K562 (cell line): Measurements from ENCODE around the gene ACKR1. TPM values are rescaled to one million over a fixed set of nuclear protein-coding genes. Genes with fewer than 3 reads are reported as not detected.

Experiments
- ATAC-seq: fragments of 200-7000 bp; cut with Tn5 transposase; 3 replicates; pipeline ENCODE4 v1.9.1; 2020; ENCODE audit warnings: moderate library complexity
- BruUV-seq: library from RNA; stranded (reverse); fragments of 400-500 nt; replicated peaks from 2 replicates; lab custom pipeline; 2021; lab: Mats Ljungman, UMichigan
- CTCF ChIA-PET: fragments of 300-600 bp; formaldehyde crosslinking; extraction: SDS; loops from one replicate; lab custom pipeline; 2021; ENCODE audit warnings: low intra/inter-chr PET ratio; lab: Yijun Ruan, JAX
- POLR2A ChIA-PET: fragments of 300-600, 350-650 bp; sonication (Branson Sonifier 250); formaldehyde crosslinking; extraction: SDS; loops from one replicate; lab custom pipeline; 2021; ENCODE audit warnings: antibody characterized with exemption, inconsistent platforms; lab: Yijun Ruan, JAX
- DNase-seq, 4 experiments: peaks; one replicate each; pipeline versions ENCODE4 v3.0.0 to v3.0.0-alpha.2; 2011 to 2018; ENCODE audit warnings: low spot score in 3 of 4, mixed read lengths in 3 of 4; ENCODE audit errors: extremely low read depth in 1 of 4
- FAIRE-seq: peaks from 2 replicates; lab custom pipeline; 2011; peaks lifted over from hg19 to GRCh38; lab: Jason Lieb, UNC
- H2AFZ ChIP-seq: 2 replicates; pipeline ENCODE4 v1.6.0; 2011; ENCODE audit warnings: low read depth, low read length, control low read depth, inconsistent platforms
- H3K27ac ChIP-seq: fragments of 200-600 bp; 3 replicates; pipeline ENCODE4 v1.8.0; 2011; ENCODE audit warnings: low read depth, mild to moderate bottlenecking, control low read depth, inconsistent platforms, low read length, moderate library complexity, mixed read lengths; ENCODE audit errors: extremely low read depth
- H3K27me3 ChIP-seq, 2 experiments: fragments of 300-600 bp in 1 of 2; 2 replicates in 1 of 2; 3 replicates in 1 of 2; pipeline versions ENCODE4 v1.6.0 to v1.8.0; 2011; ENCODE audit warnings: inconsistent platforms in 2 of 2, low read length in 2 of 2, mild to moderate bottlenecking in 1 of 2, mixed read lengths in 1 of 2, moderate library complexity in 1 of 2; ENCODE audit not compliant: control insufficient read depth in 2 of 2, insufficient read depth in 2 of 2
- H3K36me3 ChIP-seq: fragments of 300-600 bp; 3 replicates; pipeline ENCODE4 v1.8.0; 2011; ENCODE audit warnings: mild to moderate bottlenecking, low read length, inconsistent platforms; ENCODE audit not compliant: control insufficient read depth, insufficient read depth
- H3K4me1 ChIP-seq, 2 experiments: fragments of 200-600 bp in 1 of 2; replicated peaks in 1 of 2; 2 replicates in 1 of 2; 3 replicates in 1 of 2; pipeline versions ENCODE4 v1.5.1 to v1.8.0; 2011; ENCODE audit warnings: inconsistent platforms in 2 of 2, low read length in 2 of 2, mild to moderate bottlenecking in 1 of 2, mixed read lengths in 1 of 2, moderate library complexity in 1 of 2; ENCODE audit not compliant: control insufficient read depth in 2 of 2, insufficient read depth in 2 of 2
- H3K4me2 ChIP-seq: 2 replicates; pipeline ENCODE4 v1.6.1; 2011; ENCODE audit warnings: low read length, control low read depth, inconsistent platforms, mixed read lengths; ENCODE audit not compliant: insufficient read depth
- H3K4me3 ChIP-seq: fragments of 200-600 bp; sonication (generic), shearing (Covaris generic); 2 replicates; pipeline ENCODE4 v1.5.1; 2016; ENCODE audit warnings: control low read depth, inconsistent platforms
- H3K79me2 ChIP-seq: fragments of 200-600 bp; 3 replicates; pipeline ENCODE4 v1.8.0; 2011; ENCODE audit warnings: low read length, inconsistent platforms; ENCODE audit not compliant: control insufficient read depth, insufficient read depth
- H3K9ac ChIP-seq, 2 experiments: 2 replicates each; pipeline versions ENCODE4 v1.6.0 to v1.6.1; 2011; ENCODE audit warnings: low read depth in 2 of 2, low read length in 2 of 2, control low read depth in 1 of 2, inconsistent platforms in 1 of 2, mild to moderate bottlenecking in 1 of 2, mixed read lengths in 1 of 2; ENCODE audit not compliant: insufficient read depth in 1 of 2
- H3K9me1 ChIP-seq: one replicate; pipeline ENCODE4 v1.6.0; 2011; ENCODE audit warnings: inconsistent platforms, mild to moderate bottlenecking, low read length, moderate library complexity; ENCODE audit not compliant: control insufficient read depth, insufficient read depth
- H3K9me3 ChIP-seq: replicated peaks from 2 replicates; pipeline ENCODE4 v1.5.1; 2011; ENCODE audit warnings: low read depth, low read length, inconsistent platforms; ENCODE audit not compliant: control insufficient read depth, insufficient read depth
- H4K20me1 ChIP-seq: replicated peaks from 2 replicates; pipeline ENCODE4 v1.6.1; 2011; ENCODE audit warnings: low read length, inconsistent platforms, mixed read lengths; ENCODE audit not compliant: control insufficient read depth, insufficient read depth
- DACH1 ChIP-seq: fragments of 450-650 bp; IDR thresholded peaks from 2 replicates; pipeline ENCODE4 v1.6.1; 2018; ENCODE audit not compliant: partially characterized antibody
- EGR1 ChIP-seq: fragments of 450-650 bp; conservative IDR thresholded peaks from 2 replicates; pipeline ENCODE4 v1.6.1; 2017; ENCODE audit warnings: mild to moderate bottlenecking
- FOXA3 ChIP-seq, 2 experiments: fragments of 450-650 bp in 1 of 2; sonication (generic) in 1 of 2; formaldehyde crosslinking; IDR thresholded peaks in 1 of 2; conservative IDR thresholded peaks in 1 of 2; 2 replicates each; pipeline versions ENCODE4 v1.4.0 to v1.8.0; 2020 to 2022; ENCODE audit warnings: mild to moderate bottlenecking in 2 of 2, missing genetic modification reagents in 1 of 2
- HES1 ChIP-seq: fragments of 450-650 bp; IDR thresholded peaks from 2 replicates; pipeline ENCODE4 v1.6.1; 2016; ENCODE audit warnings: low read depth, mild to moderate bottlenecking, moderate library complexity
- HLTF ChIP-seq: fragments of 450-650 bp; IDR thresholded peaks from 2 replicates; pipeline ENCODE4 v1.6.1; 2016
- MEF2A ChIP-seq: IDR thresholded peaks from 2 replicates; pipeline ENCODE4 v1.6.1; 2011; ENCODE audit warnings: low read depth, mild to moderate bottlenecking, low read length, moderate library complexity; ENCODE audit not compliant: control insufficient read depth
- MIER1 ChIP-seq: fragments of 450-650 bp; IDR thresholded peaks from 2 replicates; pipeline ENCODE4 v1.6.1; 2016; ENCODE audit warnings: antibody characterized with exemption, mild to moderate bottlenecking, low read depth
- NFE2 ChIP-seq: IDR thresholded peaks from 2 replicates; pipeline ENCODE4 v1.6.1; 2014; ENCODE audit warnings: antibody characterized with exemption, low read depth
- PHB ChIP-seq: fragments of 250-450 bp; sonication (Bioruptor Pico); IDR thresholded peaks from 2 replicates; pipeline ENCODE4 v1.5.0; 2021
- PML ChIP-seq: IDR thresholded peaks from 2 replicates; pipeline ENCODE4 v1.6.1; 2012; ENCODE audit warnings: low read length, inconsistent platforms
- ZC3H11A ChIP-seq: IDR thresholded peaks from 2 replicates; pipeline ENCODE4 v1.6.1; 2012; ENCODE audit warnings: low read depth, low read length, improper control_type of control experiment
- ZNF395 ChIP-seq: fragments of 200-800 bp; sonication (Bioruptor generic); IDR thresholded peaks from 2 replicates; pipeline ENCODE4 v1.6.1; 2017; ENCODE audit warnings: missing genetic modification characterization, missing compliant biosample characterization
- WGBS: fragments of 100-300 bp; shearing (Covaris generic); methylation state at CpG from one replicate; pipeline ENCODE4 v1.1.6; 2016; ENCODE audit warnings: low coverage, mixed read lengths; ENCODE audit not compliant: insufficient coverage; ENCODE audit errors: missing lambda C conversion rate; 5-methylcytosine and 5-hydroxymethylcytosine counted together
- in situ Hi-C: fragments of 300-500 bp; cut with MboI; formaldehyde crosslinking; loops from 4 replicates; pipeline ENCODE4 v1.15.0; 2018; ENCODE audit warnings: inconsistent platforms, mixed read lengths
- intact Hi-C: fragments of 100-400 bp; cut with micrococcal nuclease; formaldehyde crosslinking; loops from 2 replicates; pipeline ENCODE4 v1.14.2; 2022
- polyA plus RNA-seq, 8 experiments: library from polyadenylated mRNA; depleted of rRNA in 4 of 8; stranded (reverse) in 5 of 8; unstranded in 3 of 8; fragments of >200 nt; fragmentation: Nextera tagmentation in 2 of 8; fragmentation: Illumina TruSeq in 1 of 8; extraction: Ambion mirVana in 2 of 8; extraction: Trizol in 1 of 8; gene quantifications; 2 replicates each; pipeline versions ENCODE4 v1.2.1 to v1.2.3, GENCODE V29; 2011 to 2014; ENCODE audit warnings: inconsistent platforms in 1 of 8, missing spikeins in 1 of 8
- total RNA-seq, 7 experiments: library from RNA; depleted of rRNA in 6 of 7; stranded (reverse); fragments of >200 nt in 6 of 7; fragmentation: Illumina TruSeq in 2 of 7; extraction: Trizol in 2 of 7; gene quantifications; 2 replicates each; pipeline versions ENCODE4 v1.2.1 to v1.2.3, GENCODE V29; 2011 to 2021; ENCODE audit warnings: low replicate concordance in 1 of 7
- TF ChIP-seq, protein P1 (sequence below): fragments of 200-800 bp; sonication (Bioruptor generic); IDR thresholded peaks from 2 replicates; pipeline ENCODE4 v1.6.1; 2016; ENCODE audit warnings: missing genetic modification characterization, missing compliant biosample characterization
- TF ChIP-seq, protein P2 (sequence below): fragments of 250-450 bp; sonication (Bioruptor Pico); IDR thresholded peaks from 2 replicates; pipeline ENCODE4 v1.8.0; 2021; ENCODE audit warnings: moderate library complexity, mild to moderate bottlenecking, inconsistent platforms
- TF ChIP-seq, protein P3 (sequence below): fragments of 250-450 bp; sonication (Bioruptor Pico); IDR thresholded peaks from 2 replicates; pipeline ENCODE4 v1.5.0; 2020; ENCODE audit warnings: mild to moderate bottlenecking

The ACKR1 gene
- total and polyA plus RNA-seq, 9 of the 15 experiments (the other 6 are each of a cell fraction or from before 2014, with no cell fraction given) = 0.07 to 0.64 (median 0.18) TPM

- no TSS peak for BruUV-seq
- in situ Hi-C loops (no loop called here), intact Hi-C loops (no loop called here)
- 0 out of 5 replicates have a peak, but pooled peaks cover 0 to 6% of the 10 kb centered on the region in 2 experiments for H3K4me1 ChIP-seq
- TF ChIP-seq, protein P1, sequence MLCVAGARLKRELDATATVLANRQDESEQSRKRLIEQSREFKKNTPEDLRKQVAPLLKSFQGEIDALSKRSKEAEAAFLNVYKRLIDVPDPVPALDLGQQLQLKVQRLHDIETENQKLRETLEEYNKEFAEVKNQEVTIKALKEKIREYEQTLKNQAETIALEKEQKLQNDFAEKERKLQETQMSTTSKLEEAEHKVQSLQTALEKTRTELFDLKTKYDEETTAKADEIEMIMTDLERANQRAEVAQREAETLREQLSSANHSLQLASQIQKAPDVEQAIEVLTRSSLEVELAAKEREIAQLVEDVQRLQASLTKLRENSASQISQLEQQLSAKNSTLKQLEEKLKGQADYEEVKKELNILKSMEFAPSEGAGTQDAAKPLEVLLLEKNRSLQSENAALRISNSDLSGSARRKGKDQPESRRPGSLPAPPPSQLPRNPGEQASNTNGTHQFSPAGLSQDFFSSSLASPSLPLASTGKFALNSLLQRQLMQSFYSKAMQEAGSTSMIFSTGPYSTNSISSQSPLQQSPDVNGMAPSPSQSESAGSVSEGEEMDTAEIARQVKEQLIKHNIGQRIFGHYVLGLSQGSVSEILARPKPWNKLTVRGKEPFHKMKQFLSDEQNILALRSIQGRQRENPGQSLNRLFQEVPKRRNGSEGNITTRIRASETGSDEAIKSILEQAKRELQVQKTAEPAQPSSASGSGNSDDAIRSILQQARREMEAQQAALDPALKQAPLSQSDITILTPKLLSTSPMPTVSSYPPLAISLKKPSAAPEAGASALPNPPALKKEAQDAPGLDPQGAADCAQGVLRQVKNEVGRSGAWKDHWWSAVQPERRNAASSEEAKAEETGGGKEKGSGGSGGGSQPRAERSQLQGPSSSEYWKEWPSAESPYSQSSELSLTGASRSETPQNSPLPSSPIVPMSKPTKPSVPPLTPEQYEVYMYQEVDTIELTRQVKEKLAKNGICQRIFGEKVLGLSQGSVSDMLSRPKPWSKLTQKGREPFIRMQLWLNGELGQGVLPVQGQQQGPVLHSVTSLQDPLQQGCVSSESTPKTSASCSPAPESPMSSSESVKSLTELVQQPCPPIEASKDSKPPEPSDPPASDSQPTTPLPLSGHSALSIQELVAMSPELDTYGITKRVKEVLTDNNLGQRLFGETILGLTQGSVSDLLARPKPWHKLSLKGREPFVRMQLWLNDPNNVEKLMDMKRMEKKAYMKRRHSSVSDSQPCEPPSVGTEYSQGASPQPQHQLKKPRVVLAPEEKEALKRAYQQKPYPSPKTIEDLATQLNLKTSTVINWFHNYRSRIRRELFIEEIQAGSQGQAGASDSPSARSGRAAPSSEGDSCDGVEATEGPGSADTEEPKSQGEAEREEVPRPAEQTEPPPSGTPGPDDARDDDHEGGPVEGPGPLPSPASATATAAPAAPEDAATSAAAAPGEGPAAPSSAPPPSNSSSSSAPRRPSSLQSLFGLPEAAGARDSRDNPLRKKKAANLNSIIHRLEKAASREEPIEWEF (CRISPR knock-in tag) = no peak
- TF ChIP-seq ZNF395 (CRISPR knock-in tag) = no peak
- TF ChIP-seq PHB (CRISPR knock-in tag) = no peak
- no peak for TF ChIP-seq MEF2A
- no peak for TF ChIP-seq PML
- no peak for TF ChIP-seq ZC3H11A
- TF ChIP-seq NFE2 = no peak
- TF ChIP-seq DACH1 = no peak
- TF ChIP-seq, protein P2, sequence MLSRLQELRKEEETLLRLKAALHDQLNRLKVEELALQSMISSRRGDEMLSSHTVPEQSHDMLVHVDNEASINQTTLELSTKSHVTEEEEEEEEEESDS (CRISPR knock-in tag) = no peak
- TF ChIP-seq, protein P3, sequence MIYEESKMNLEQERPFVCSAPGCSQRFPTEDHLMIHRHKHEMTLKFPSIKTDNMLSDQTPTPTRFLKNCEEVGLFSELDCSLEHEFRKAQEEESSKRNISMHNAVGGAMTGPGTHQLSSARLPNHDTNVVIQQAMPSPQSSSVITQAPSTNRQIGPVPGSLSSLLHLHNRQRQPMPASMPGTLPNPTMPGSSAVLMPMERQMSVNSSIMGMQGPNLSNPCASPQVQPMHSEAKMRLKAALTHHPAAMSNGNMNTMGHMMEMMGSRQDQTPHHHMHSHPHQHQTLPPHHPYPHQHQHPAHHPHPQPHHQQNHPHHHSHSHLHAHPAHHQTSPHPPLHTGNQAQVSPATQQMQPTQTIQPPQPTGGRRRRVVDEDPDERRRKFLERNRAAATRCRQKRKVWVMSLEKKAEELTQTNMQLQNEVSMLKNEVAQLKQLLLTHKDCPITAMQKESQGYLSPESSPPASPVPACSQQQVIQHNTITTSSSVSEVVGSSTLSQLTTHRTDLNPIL (CRISPR knock-in tag) = no peak
- TF ChIP-seq FOXA3 (CRISPR knock-in tag; conservative IDR thresholded peaks at IDR 0.05 in 1 of 2, IDR thresholded peaks at IDR 0.05 in 1 of 2) = no peak
- TF ChIP-seq HLTF = no peak
- TF ChIP-seq EGR1 = no peak
- no peak for TF ChIP-seq HES1
- no peak for TF ChIP-seq MIER1
- ATAC-seq = no peak
- 0% methylated on average over 7 of the region's 7 CpGs for WGBS
- no peak overlapping the region for H2AFZ ChIP-seq
- H4K20me1 ChIP-seq = no peaks in the 10 kb centered on the region
- H3K4me3 ChIP-seq = no peak overlapping the region
- H3K27ac ChIP-seq = no peak overlapping the region
- H3K9ac ChIP-seq = no peak overlapping the region
- no peaks in the 10 kb centered on the region for H3K9me1 ChIP-seq
- DNase-seq = no peak
- POLR2A ChIA-PET = no interaction called here
- CTCF ChIA-PET = interaction anchor here (1.3 kb wide), 1 partner anchor 12 kb away, joined by 3 read pairs; no protein-coding TSS in a partner anchor
- no peaks in the 10 kb centered on the region for H3K79me2 ChIP-seq
- no peak for FAIRE-seq
- no peaks in the 10 kb centered on the region for H3K36me3 ChIP-seq
- no peak overlapping the region for H3K4me2 ChIP-seq
- no peaks in the 10 kb centered on the region for H3K9me3 ChIP-seq
- H3K27me3 ChIP-seq = peaks cover 4 to 6% of the 10 kb centered on the region in 2 experiments; a peak in 4 of 5 replicates
Observed at GRCh38 chr1:159173320-159173719, 31.4 kb upstream of the ACKR1 start.
